Neural progenitor cell (in vitro differentiated cells): ENCODE measurements around the gene TMIE.

Source experiments
- EZH2 ChIP-seq: fragments of 200-600 bp; sonication (generic); IDR thresholded peaks from 2 replicates; pipeline ENCODE4 v1.6.1; 2017; ENCODE audit warnings: antibody characterized with exemption, mild to moderate bottlenecking, moderate library complexity
- TF ChIP-seq, protein P1 (sequence below): fragments of 200-600 bp; sonication (generic); IDR thresholded peaks from 2 replicates; pipeline ENCODE4 v1.5.1; 2017; ENCODE audit warnings: antibody characterized with exemption, mild to moderate bottlenecking

GRCh38 chr3:46664971-46665762 is 36.0 kb upstream of the TMIE start:
- TF ChIP-seq, protein P1, sequence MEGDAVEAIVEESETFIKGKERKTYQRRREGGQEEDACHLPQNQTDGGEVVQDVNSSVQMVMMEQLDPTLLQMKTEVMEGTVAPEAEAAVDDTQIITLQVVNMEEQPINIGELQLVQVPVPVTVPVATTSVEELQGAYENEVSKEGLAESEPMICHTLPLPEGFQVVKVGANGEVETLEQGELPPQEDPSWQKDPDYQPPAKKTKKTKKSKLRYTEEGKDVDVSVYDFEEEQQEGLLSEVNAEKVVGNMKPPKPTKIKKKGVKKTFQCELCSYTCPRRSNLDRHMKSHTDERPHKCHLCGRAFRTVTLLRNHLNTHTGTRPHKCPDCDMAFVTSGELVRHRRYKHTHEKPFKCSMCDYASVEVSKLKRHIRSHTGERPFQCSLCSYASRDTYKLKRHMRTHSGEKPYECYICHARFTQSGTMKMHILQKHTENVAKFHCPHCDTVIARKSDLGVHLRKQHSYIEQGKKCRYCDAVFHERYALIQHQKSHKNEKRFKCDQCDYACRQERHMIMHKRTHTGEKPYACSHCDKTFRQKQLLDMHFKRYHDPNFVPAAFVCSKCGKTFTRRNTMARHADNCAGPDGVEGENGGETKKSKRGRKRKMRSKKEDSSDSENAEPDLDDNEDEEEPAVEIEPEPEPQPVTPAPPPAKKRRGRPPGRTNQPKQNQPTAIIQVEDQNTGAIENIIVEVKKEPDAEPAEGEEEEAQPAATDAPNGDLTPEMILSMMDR, result no peak
- TF ChIP-seq EZH2, result no peak
